Measurements from ENCODE around the gene MMP27.

- no peak for TF ChIP-seq CTCF (IDR thresholded peaks at IDR 0.05)
- TF ChIP-seq TCF7L2 (IDR thresholded peaks at IDR 0.05; ENCODE audit: low read depth, low read length): no peak
- TF ChIP-seq REST (IDR thresholded peaks at IDR 0.05; ENCODE audit: insufficient read depth in 1 of 2, low read depth in 2 of 2, low read length in 1 of 2): no peak
Observed at GRCh38 chr11:102662607-102663006, 43.0 kb downstream of the MMP27 start.
